Stimulated activated CD4-positive, alpha-beta T cell treated with anti-CD3 and anti-CD28 coated beads, TNF-alpha, amount 100 ng/mL, for 4 hours (primary cell): Measurements from ENCODE around the gene KRT31.
"Not testable (repeated sequence)": the region's sequence is repeated elsewhere in the genome, so short reads cannot be mapped to it uniquely, and the experiment has no call there.

Source experiments
- DNase-seq, 3 experiments: peaks; one replicate each; pipeline ENCODE4 v3.0.0-alpha.2; 2020; ENCODE audit warnings: low read depth in 3 of 3

Gene KRT31

DNA sequence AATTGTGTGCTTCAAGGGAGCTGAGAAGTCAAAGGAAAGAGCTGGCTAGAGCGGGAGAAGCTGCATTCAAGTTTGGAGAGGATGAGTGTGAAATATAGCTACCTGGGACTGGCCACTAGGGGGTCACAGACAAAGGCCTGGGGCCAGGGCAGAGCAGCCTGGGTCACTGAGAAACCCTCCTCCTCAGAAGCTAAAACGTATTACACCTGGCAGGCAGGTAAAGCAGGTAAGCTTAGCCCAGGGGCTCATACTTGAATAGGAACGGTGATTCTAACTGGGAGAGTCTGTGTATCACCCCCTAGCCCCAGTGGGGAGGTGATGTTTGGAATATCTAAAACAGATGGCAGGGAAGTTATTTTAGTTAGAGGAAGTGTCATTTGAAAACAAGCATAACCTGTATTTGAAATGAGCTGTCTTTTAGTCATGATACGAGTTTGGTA lies 20.2 kb upstream of the KRT31 start:
- DNase-seq: no peak

DNA sequence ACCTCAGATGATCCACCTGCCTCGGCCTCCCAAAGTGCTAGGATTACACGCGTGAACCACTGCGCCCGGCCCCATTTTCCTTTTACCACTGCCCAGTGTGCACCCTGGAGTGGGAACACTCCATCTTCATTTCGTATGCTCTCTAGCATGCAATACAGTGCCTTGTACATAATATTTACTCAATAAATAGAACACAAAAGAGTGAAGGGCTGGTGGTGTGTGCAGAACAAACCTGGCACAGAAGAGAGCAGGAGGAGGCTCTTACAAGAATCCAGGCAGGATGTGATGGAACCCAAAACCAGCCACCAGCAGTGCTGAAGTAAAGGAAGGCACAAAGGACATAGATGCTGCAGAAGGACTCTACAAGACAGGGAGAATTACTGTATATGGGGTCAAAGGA lies 19.7 kb upstream of the KRT31 start:
- DNase-seq: no peak

DNA sequence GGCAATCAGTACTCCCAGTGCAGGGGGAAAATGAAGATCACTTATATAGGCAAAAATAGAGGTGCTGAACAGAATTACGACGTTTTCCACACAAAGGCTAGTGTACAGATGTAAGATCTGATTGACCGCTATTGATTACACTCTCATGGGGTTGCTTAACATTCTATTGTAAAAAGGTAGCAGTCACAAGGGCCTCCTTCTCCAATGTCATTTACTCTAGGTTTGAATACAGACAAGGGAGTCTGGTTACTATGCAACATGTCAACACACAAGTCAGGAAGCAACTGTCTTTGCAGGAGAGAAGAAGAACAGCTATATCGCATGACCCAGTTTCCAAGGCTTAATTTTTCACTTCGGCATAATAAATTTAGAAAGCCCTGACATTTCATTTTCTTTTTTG lies 19.1 kb upstream of the KRT31 start:
- DNase-seq: no peak

DNA sequence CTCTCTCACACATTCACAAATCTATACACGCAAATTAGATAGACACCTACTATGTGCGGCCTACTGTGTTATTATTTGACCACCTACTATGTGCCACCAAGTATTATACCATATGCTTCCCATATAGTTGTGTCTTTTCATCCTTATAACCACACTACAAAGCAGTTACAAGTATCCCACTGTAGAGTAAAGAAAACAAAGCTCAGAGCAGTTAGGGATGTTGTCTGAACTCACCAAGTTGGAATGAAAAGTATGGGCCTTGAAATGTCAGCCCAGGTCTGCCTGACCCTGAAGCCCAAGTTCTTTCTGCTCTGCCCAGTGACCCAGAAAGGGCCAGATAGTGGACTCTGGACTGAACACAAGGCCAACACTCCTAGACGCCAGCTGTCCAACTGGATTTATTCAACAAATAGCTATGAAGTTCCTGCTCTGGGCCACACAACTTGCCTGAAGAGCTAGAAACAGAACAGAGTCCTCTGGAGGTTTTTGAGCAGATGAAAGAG lies 18.5 kb upstream of the KRT31 start:
- no peak for DNase-seq

DNA sequence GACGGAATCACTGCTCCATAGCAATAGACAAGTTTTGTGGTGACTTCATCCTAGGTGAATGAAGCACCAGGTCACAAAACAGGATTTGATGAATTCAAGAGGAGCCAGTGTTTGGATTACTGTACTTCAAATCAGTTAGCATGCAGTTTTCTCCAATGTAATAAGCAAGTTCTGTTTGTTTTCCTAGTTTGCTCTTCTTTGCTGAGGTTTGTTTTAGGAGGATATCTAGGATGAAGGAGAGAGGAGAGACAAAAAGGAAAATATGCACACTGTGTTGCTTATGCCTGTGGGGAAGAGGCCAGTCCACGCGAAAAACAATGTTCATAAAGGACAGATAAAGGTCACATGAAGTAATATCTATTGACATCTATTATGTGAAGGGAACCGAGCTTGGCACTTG lies 18.0 kb upstream of the KRT31 start:
- no peak for DNase-seq

DNA sequence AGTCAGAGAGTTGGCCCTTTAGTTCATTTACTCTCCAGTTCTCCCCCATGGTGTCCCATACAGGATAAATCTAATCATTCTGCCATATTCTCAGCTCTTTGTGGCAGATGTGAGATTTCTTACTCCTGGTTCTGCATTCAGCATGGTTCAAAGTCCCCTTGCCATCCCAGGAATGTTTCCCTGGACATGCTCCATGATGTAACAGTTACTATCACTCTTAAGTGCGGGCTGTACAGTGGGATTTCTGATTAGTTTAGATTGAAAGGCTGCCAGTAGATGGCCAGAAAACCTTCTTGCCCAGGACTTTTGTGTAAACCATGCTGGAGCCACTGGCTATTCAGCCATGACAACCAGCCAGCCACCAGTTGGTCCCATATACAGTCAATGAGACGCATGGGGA lies 16.6 kb upstream of the KRT31 start:
- DNase-seq: no peak

DNA sequence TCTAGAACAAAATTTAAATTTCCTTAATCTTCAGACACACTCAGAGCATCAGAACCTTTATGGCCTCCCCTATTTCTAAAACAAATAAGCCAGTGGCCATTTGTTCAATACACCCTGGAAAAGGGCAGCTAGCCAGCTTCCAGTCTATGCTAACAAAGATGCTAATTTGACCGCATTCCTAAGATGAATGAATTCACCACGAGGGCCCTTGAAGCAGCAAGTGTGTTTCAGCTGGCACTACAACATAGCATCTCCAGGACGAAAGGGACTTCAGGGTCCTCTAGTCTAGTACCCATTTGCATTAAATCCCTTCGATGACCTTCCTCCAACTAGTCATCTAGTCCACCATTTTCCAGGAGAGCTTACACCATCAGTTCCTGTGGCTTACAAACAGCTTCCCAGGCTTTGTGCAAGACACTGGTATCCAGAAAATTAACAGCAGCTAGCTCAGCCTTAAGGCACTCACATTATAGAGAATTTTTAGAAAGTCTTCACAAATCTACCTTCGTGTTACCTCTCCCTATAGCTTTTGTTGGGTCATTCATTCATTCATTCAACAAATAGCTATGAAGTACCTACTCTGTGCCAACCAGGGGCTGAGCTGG lies 16.0 kb upstream of the KRT31 start:
- no peak for DNase-seq

DNA sequence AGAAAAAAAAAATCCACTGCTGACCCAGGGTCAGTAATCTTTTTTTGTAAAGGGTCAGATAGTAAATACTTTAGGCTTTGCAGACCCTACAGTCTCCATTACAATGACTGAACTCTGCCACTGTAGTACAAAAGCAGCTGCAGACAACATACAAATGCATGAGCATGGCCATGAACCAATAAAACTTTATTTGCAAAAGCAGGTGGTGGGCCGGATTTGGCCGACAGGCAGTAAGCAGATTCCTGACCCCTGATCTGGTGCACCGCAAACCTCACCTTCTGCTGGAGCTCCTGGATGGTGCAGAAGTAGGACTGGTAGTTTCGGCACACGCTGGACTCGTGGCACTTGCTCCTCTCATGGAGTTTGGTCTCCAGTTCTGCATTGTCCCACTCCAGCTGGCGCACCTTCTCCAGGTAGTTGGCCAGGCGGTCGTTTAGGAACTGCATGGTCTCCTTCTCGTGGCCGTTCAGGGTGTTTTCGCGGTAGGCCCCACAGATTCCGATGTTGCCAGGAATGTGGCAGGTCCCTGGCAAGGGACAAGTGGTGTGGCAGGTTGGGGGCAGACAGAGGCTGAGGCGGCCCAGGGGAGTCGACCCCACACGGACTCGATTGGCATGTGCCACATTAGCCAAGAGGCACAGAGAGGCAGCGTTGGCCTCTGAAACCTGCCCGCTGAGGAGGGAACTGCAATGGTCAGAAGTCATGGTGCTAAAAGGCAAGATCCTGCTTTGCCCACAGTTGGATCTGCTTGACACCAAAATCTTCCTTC lies 13.8 kb upstream of the KRT31 start:
- no peak for DNase-seq

DNA sequence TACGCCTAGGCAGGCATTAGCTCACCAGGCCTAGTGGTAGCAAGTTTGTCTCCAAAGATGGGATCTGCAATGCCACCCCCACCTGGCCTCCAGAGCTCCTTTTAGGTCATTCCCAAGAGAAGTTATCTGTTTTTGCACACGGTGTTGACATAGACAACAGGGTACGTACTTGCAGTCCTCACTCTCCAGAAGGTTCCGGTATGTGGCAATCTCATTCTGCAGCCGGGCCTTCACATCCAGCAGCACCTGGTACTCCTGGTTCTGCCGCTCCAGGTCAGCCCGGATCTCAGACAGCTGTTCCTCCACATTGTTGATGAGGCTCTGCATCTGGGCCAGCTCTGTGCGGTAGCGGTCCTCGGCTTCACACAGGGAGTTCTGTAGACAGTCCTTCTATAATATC lies 9.8 kb upstream of the KRT31 start:
- no peak for DNase-seq

DNA sequence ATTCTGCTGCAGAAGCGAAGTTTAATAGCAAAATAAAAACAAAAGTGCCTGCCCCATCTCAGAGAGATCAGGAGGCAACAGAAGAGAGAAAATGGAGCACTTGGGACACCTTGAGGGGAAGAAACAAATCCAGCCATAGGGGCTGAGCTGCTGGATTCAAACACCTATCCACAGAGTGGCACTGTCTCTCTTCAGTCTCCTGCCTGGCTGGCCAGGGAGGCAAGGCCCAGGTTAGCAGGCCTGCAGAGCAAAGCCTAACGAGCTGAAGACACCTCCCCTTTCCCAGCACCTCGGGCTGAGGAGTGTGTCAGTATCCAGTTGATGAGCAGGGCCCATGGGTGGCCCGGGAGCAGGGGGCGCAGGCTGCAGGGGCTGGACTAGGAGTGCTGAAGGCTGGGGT lies 8.8 kb upstream of the KRT31 start:
- DNase-seq: no peak

DNA sequence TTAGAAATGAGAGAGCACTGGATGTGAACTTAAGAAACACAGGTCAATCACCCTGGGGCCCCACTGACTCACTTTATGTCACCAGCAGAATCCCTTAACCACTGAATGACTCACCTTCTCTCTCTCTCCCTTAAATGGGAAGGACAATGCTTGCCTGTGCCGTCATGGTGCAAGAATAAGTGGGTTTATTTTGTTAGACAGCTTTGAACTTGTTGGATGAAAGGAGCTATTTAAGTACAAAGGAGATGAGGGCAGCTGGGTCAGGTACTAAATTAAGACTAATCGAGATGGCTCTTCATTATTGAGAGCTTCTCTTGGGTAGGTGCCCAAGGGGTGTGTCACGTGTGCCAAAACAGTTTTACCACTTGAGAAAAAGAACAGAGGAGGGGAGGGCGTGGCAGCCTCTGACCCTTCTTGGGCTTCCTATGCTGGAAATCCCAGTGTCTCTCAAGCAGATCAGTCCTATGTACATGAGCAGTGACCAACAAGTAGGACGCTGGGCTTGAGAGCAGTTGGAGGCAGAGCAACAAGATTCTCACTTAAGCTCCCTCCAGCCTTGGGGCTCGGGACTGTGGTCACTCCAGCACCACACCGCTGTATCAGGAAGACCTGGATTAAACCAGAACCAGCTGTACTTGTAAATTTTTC lies 6.7 kb upstream of the KRT31 start:
- DNase-seq: peak in 1 of 3 experiments; percentile 13

DNA sequence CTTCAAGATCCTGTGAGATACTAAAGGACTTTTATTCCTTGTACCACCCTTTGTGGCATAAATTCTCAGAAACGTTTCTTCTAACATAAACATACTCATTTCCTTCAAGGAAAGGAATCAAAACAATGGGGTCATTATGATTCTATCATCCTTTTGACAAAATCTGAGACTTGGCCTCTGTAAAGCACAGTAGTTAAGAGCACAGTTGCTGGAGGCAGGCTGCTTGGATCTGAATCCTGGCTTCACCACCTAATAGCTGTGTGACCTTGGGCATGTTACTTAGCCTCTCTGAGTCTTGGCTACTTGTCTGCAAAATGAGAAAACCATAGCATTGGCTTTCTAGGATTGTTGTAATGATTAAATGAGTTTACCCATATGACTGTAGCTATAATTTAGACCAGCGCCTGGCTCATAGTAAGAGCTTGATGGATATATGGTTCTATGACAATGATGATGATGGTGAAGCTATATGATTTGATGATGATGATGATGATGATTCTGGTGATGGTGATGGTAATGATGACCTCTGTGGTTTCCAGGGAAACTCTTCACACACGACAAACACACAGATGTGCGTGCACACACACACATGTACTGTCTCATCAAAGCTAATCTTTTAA lies 6.1 kb upstream of the KRT31 start:
- DNase-seq: no peak

DNA sequence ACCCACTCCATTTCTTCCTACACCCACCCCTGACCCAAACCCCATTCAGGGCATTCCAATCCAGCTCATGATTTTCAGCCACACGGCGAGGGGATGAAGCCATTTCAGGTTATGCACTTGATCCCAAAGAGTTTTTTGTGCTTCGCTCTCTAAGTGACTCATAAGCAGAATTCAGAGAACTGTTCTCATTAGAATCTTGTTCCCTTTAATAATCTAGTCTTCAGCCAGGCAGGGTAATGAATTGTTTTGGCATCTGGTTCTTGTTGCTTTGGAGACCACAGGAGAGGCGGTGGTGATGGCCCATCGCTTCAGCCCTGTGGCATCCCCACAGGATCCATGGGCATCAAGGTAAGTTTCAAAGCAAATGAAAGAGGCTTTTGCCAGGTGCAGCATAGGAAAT lies 4.8 kb upstream of the KRT31 start:
- DNase-seq: no peak

DNA sequence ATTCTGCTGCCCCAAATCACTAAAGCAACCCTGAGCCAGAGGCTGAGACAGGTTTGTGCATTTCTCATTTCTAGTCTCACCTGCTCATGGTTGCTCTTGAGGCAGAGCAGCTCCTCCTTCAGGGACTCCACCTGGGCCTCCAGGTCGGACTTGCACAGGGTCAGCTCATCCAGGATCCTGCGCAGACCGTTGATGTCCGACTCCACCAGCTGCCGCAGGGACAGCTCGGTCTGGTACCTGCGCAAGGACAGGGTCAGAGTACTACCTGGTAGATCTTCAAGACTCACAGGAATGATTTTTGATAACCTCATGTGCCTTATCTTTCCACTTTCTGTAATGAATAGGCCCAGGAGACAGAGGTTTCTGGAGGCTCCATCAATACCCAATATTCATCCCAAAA lies 1.1 kb downstream of the KRT31 start:
- no peak for DNase-seq

DNA sequence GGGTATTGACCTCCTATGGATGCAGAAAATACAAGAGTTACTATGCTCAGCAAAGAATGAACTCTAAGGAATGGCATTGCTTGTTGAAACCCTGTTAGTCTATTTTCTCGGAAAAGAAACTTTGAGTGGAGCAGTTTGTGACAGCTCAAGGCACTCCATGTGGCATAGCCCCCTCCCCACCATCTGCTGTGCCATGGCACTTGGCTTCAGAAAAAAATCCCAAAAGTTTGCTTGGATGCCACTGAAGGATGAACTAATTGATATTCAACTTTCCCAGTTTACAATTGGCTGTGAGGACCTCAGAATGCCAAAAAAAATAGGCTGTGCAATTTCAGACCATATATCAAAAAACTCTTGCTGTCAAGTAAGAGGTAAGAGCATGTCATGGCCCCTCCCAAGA lies 1.8 kb downstream of the KRT31 start:
- DNase-seq: no peak

DNA sequence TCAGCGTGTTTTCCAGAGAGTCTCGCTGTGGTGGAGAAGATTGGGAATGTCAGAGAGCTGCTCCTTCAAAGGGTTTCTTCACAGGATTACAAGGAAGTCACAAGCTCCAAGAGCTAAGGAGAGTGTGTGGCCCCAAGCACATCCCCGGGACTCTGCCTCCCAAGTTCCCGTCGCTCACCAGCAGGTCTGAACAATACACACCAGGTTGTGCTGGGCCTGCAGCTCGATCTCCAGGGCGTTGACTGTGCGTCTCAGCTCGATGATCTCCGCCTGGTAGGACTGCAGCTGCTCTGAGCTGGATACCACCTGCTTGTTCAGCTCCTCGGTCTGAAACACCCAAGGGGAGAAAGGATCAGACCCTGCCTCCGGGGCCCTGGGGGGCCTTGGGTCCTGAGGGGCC lies 2.4 kb downstream of the KRT31 start:
- not testable (repeated sequence) for DNase-seq

DNA sequence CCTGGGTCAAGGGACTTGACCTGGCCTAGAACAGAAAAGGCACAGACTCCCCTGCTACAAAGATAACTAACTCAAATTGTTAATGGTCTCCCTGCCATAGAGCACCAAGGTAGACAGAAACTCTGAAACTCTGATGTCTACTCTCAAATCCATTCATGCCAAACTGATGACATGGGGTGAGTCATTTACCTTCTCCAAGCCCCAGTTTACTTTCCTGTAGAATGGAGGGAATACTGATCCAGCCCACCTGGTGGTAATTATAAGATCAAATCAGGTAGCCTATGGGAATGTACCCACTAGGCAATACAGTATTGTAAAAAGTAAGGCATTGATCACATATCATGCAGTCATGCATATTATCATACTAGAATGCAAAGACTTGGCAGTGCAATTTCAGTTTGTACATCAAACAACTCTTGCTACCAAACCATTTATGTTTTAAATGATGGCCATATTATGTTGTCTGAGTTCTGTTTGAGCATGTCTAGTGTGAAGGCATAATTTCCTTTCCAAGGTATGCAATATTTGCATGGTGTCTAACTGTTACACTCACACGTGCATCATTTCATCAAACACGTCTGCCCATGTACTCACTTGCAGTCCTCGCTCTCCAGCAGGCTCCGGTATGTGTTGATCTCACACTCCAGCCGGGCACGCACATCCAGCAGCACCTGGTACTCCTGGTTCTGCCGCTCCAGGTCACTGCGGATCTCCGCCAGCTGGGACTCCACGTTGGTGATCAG lies 3.0 kb downstream of the KRT31 start:
- no peak for DNase-seq

DNA sequence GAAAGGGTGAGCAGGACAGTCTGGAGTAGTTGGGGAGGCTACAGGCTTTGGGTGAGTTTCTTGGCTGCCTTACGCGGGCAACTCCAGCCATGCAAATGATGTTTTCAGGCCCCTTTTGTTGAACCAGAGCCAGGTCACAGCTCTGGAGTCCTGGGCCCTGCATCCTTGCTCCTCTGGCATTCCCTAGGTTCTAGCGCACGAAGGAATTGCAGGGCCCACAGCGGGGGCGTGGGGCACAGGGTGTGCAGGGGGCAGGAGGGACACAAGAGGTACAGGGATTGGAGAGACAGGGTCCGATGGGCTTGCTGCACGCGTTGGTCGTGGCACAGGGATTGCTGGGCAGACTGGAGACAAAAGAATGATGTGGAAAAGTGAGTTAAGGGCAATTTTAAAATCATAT lies 3.6 kb downstream of the KRT31 start:
- DNase-seq: no peak

DNA sequence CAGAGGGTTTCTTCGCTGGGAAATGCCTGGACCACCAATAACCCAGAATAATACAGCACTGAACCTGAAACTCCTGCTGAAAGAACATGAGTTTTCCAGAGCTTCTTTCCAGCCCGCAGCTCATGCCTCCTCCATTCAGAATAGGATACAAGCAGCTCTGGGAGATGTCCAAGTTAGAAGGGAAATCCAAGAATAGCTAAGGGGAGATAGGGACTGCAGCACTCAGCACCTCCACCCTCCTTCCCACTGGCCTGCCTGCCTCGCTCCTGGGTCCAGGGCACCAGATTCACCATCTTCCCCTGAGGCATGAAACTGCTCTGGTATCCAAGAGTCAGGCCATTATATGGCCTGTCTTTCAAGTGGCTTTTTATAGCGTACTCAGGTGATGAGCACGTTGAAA lies 4.1 kb downstream of the KRT31 start:
- no peak for DNase-seq

DNA sequence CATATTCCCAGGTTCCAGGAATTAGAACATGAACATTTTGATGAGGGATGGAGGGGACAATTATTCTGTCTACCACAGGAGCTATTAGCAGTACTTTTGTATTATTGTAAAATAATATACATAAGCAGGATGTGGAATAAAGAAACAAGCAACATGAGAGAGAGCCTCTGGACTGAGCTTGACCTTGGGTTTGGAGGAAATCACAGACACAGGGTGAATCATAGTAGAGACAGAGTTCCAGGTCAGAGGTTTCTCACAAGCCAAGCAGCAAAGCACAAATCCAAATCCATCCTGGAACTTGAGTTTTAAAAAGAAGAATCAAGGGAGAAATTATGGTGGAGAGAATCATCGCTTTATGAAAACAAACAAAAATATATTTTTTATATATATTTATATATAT lies 5.1 kb downstream of the KRT31 start:
- no peak for DNase-seq

DNA sequence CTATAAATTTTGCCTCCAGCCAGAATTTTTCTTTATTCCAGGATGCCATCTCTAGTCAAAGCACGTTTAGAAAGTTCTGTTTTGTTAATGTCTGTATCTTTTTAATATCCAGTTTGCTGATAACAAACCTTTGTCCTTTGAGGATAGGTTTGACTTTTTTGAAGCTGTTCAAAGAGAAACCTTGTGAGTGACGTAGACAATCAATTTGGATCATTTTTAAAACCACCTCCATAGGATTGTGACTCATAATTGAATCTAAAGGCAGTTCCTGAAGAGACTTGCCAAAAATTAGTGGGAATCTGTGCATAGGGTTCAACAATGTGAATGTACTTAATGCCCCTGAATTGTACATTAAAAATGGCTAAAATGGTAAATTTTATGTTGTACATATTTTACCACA lies 5.9 kb downstream of the KRT31 start:
- no peak for DNase-seq

DNA sequence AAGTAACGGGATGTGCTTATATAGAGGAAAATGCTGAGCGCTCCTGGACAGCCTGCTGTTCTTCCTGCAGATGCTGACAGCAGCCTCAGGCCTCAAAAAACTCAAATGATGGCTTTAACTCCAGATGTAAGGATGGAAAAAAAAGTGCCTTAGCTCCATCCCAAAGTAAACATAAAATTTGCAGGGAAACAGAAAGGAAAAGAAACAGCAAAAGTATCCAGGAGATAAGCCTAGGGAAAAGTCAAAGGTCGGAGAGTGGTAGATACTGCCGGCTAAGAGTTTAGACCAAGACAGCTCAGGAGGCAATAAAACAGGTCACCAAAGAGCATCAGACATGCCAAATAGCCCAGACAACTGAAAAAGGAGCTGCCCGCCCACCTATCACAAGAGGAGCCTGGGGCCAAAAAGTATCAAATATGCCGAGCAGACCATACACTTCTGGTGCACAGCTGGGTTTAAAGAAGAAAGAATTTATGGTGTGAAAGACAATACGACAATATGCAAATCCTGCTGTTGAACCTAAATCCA lies 6.9 kb downstream of the KRT31 start:
- DNase-seq: no peak
